T47D (cell line): ENCODE data around the gene MYH9.
"Not testable (repeated sequence)": the region's sequence is repeated elsewhere in the genome, so short reads cannot be mapped to it uniquely, and the experiment has no call there.

ENCODE experiments used
- DNase-seq, 2 experiments: peaks; one replicate each; pipeline versions ENCODE4 v3.0.0 to v3.0.0-alpha.2; 2011 to 2012; ENCODE audit warnings: low read depth in 1 of 2, low spot score in 1 of 2
- JUND ChIP-seq: IDR thresholded peaks from 2 replicates; pipeline ENCODE4 v1.6.1; 2012; ENCODE audit warnings: low read depth
- in situ Hi-C: cut with HindIII; loops from 2 replicates; pipeline ENCODE4 v1.10.0; 2016; ENCODE audit warnings: low sequenced_read_pairs, low pct_unique_long_range_greater_than_20kb

Gene MYH9

GRCh38 chr22:36423461-36424404 lies 36.0 kb upstream of the MYH9 start:
- no peak for DNase-seq
- in situ Hi-C loops, result no loop called here

GRCh38 chr22:36422287-36423014 lies 34.7 kb upstream of the MYH9 start:
- no peak for TF ChIP-seq JUND
- in situ Hi-C loops, result no loop called here

More at GRCh38 chr22:36423461-36424404, 36.0 kb upstream of the MYH9 start:
- TF ChIP-seq JUND, result no peak

GRCh38 chr22:36419912-36420882 lies 32.4 kb upstream of the MYH9 start:
- TF ChIP-seq JUND, result no peak
- in situ Hi-C loops, result no loop called here
- no peak for DNase-seq

More at GRCh38 chr22:36422287-36423014, 34.7 kb upstream of the MYH9 start:
- no peak for DNase-seq

GRCh38 chr22:36419177-36419911 lies 31.6 kb upstream of the MYH9 start:
- TF ChIP-seq JUND, result no peak
- no peak for DNase-seq
- in situ Hi-C loops, result no loop called here

GRCh38 chr22:36417281-36417686 lies 29.5 kb upstream of the MYH9 start:
- in situ Hi-C loops, result no loop called here
- no peak for TF ChIP-seq JUND
- no peak for DNase-seq

GRCh38 chr22:36415415-36416168 lies 27.8 kb upstream of the MYH9 start:
- no peak for DNase-seq
- in situ Hi-C loops, result no loop called here
- no peak for TF ChIP-seq JUND

GRCh38 chr22:36413022-36413775 lies 25.4 kb upstream of the MYH9 start:
- no peak for TF ChIP-seq JUND
- in situ Hi-C loops, result no loop called here
- no peak for DNase-seq

GRCh38 chr22:36411589-36412258 lies 24.0 kb upstream of the MYH9 start:
- DNase-seq, result no peak
- TF ChIP-seq JUND, result no peak
- in situ Hi-C loops, result no loop called here

- TF ChIP-seq JUND, result no peak
- DNase-seq, result peak; percentile 80 to 98
- in situ Hi-C loops, result no loop called here
These were observed 22.4 kb upstream of the MYH9 start for GRCh38 chr22:36409911-36410756.

- DNase-seq, in situ Hi-C loops: not testable (repeated sequence)
These were observed 21.8 kb upstream of the MYH9 start for GRCh38 chr22:36409554-36409910.
